SH-SY5Y (cell line): ENCODE measurements around the gene CYP21A2.
"Not testable (repeated sequence)": the region's sequence is repeated elsewhere in the genome, so short reads cannot be mapped to it uniquely, and the experiment has no call there.

Experiments
- GATA2 ChIP-seq: IDR thresholded peaks from 2 replicates; pipeline ENCODE4 v1.6.1; 2011; ENCODE audit warnings: mild to moderate bottlenecking, low read depth, low read length
- GATA3 ChIP-seq: IDR thresholded peaks from 2 replicates; pipeline ENCODE4 v1.6.1; 2011; ENCODE audit warnings: low read depth, mild to moderate bottlenecking, low read length, moderate library complexity

DNA sequence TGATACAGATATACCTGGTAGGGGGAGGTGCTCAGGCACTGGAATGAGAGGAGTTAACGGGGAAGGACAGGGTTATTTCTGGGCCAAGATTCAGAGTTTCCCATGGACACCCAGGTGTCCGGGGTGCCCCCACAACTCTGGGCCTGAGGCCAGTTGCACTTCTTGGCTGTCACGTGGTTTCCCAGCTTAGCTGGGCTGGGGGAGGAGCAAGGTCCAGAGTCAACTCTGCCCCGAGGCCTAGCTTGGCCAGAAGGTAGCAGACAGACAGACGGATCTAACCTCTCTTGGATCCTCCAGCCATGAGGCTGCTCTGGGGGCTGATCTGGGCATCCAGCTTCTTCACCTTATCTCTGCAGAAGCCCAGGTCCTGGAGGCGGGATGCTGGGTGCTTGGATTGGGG, 23.7 kb upstream of the CYP21A2 start, which contains the start of gene C4B:
- TF ChIP-seq GATA2, GATA3: not testable (repeated sequence)
